Measurements from ENCODE around the gene TOX2.
A peak's percentile ranks its signal among the peaks of the same experiment; 100 is the strongest.

Gene TOX2

DNA sequence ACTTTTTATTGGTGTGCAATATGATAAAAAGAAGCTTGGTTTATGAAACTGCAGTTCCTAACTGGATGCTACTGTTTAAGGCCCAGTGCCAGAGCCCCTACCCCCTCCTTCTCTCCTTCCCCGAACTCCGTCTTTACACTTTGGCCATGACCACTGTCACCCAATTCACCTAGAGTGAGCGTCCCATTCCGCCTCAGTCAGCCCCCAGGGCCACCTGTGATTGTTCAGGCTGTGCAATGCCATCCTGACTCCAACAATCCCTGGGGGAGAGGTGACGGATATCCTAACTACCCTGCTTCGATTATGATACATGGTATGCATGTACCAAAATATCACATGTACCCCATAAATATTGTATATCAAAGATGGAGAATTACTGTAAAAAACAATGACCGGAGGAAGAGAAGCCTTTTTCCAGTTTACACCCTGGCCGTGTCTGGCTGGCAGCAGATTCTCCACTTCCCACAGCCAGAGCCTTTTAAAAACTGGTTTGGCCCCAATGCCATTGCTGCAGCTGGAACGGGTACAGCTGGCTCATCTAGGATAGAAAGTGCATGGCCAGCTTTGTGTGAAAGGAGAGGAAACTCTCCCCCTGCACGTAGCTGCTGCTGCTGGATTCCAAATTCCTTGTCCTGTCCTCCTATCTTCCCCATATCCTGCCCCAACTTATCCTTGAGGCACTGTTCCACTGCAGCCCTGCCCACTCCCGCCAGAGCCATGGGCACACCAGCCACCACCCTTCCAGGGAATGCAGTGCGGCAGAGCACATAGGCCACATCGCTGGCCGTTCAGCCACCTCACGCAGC is 172.6 kb downstream of the TOX2 start:
- no peaks in the 10 kb centered on the region for H3K27me3 ChIP-seq
- H3K4me1 ChIP-seq: peaks cover 25% of the 10 kb centered on the region
- no peaks in the 10 kb centered on the region for H4K20me1 ChIP-seq
- no peak overlapping the region for H3K9ac ChIP-seq
- H3K9me3 ChIP-seq: no peaks in the 10 kb centered on the region
- TF ChIP-seq Cebpa-rat (IDR thresholded peaks at IDR 0.05): no peak
- no peak overlapping the region for H3K4me3 ChIP-seq
- no peak overlapping the region for H3K27ac ChIP-seq
- H3K4me2 ChIP-seq: no peak overlapping the region
- H3K36me3 ChIP-seq: no peaks in the 10 kb centered on the region

DNA sequence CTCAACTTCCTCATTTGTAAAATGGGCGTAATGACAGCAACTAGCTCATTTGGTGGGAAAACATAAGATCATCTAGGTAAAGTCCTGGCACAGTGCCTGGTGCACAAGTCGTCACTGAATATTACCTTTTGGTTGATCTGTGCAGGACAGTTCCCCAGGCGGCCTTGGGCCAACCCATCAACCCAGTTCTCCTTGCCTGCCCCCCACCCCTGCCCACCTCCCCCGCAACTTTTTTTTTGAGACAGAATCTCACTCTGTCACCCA is 173.1 kb downstream of the TOX2 start:
- H3K4me1 ChIP-seq: peaks cover 25% of the 10 kb centered on the region
- no peak for TF ChIP-seq Cebpa-rat (IDR thresholded peaks at IDR 0.05)
- no peak overlapping the region for H3K4me3 ChIP-seq
- H3K4me2 ChIP-seq: no peak overlapping the region
- H4K20me1 ChIP-seq: no peaks in the 10 kb centered on the region
- H3K27ac ChIP-seq: no peak overlapping the region
- H3K27me3 ChIP-seq: no peaks in the 10 kb centered on the region
- H3K36me3 ChIP-seq: no peaks in the 10 kb centered on the region
- no peak overlapping the region for H3K9ac ChIP-seq
- no peaks in the 10 kb centered on the region for H3K9me3 ChIP-seq

DNA sequence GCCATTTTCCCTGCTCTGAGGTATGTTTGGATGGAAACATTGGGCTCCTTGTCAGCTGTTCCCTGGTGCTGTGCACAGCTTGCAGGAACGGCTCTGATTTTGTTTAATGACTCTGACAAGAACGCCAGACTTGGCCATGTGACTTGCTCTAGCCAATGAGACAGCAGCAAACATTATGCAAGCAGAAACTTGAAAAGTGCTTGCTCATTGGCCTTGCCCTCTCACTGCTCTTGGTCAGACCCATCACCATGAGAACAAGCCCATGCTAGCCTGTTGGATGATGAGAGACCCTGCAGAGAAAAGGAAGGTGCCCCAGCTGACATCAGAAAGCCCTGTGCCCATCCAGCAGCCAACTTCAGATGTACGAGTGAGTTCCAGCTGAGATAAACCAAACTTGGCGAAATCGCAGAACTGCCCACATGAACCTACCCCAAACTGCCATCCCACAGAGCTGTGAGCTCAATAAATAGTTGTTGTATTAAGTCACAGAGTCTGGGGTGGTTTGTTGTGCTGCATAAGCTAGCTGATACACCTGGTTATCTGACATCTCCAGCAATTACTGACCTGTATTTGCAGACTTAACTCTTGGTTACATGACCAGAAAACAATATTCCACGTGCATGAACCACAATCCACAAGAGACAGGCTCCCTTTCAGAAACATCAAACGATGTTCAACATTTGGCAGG is 175.5 kb downstream of the TOX2 start:
- Histone ChIP-seq H3K27me3 (no peaks in the 10 kb centered on the region), H4K20me1 (no peaks in the 10 kb centered on the region), H3K4me2 (peak overlapping the region; percentile 9; the same call in 1 of the 2 replicates), H3K9ac (no peak overlapping the region), H3K4me3 (no peak overlapping the region), H3K36me3 (no peaks in the 10 kb centered on the region), H3K27ac (no peak overlapping the region), H3K4me1 (peaks cover 25% of the 10 kb centered on the region), H3K9me3 (no peaks in the 10 kb centered on the region)
- TF ChIP-seq Cebpa-rat (IDR thresholded peaks at IDR 0.05): no peak

DNA sequence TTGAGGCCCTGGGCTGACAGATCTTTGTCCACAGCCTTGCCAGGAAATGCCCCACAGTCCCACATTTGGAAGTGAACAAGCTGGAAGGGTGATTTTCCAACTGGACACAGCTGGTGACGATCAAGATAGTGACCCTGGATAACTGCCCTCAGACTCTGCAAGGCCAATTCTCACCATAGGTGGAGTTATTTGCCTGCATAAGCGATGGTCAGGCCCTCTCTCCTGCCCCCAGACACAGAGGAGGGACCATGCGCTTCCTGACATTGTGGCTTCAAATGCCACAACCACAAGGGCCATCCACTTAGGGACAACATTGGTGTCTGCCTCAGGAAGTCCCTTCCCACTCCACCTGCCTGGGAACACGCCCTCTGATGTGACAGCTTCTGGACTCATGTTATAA is 176.4 kb downstream of the TOX2 start:
- no peaks in the 10 kb centered on the region for H4K20me1 ChIP-seq
- no peaks in the 10 kb centered on the region for H3K27me3 ChIP-seq
- H3K27ac ChIP-seq: no peak overlapping the region
- no peaks in the 10 kb centered on the region for H3K36me3 ChIP-seq
- H3K9me3 ChIP-seq: no peaks in the 10 kb centered on the region
- TF ChIP-seq Cebpa-rat (IDR thresholded peaks at IDR 0.05): no peak
- H3K4me1 ChIP-seq: peaks cover 23% of the 10 kb centered on the region
- H3K4me2 ChIP-seq: peak overlapping the region; percentile 9; the same call in 1 of the 2 replicates
- no peak overlapping the region for H3K9ac ChIP-seq
- no peak overlapping the region for H3K4me3 ChIP-seq

DNA sequence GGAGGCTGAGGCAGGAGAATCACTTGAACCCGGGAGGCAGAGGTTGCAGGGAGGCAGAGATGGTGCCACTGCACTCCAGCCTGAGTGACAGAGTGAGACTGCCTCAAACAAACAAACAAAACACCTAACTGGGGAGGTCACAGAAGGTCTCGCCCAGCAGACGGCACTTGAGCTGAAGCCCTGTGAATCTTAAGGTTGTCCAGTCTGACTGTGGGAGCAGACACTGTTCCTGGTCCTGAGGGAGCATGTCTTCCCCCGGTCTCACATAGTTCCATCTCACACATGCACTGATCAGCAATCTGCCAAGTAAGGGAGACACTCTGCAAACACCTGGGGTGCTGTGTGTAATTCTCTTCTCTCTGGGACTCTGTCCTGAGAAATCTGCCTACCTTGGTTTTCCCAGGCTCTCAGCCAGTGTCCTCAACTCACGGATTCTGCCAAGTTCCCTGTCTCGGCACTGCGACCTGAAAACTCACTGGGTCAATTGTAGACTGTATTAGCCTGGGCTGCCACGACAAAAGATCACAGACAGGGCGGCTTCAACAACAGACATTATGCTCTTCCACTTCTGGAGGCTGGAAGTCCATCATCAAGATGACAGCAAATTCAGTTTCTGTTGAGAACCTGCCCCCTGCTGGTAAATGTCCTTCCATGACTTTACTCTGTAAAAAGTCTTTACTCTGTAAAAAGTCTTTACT is 178.0 kb downstream of the TOX2 start:
- H3K9ac ChIP-seq: no peak overlapping the region
- peaks cover 16% of the 10 kb centered on the region for H3K4me1 ChIP-seq
- TF ChIP-seq Cebpa-rat (IDR thresholded peaks at IDR 0.05): no peak
- H3K36me3 ChIP-seq: no peaks in the 10 kb centered on the region
- no peaks in the 10 kb centered on the region for H3K9me3 ChIP-seq
- no peak overlapping the region for H3K27ac ChIP-seq
- H4K20me1 ChIP-seq: no peaks in the 10 kb centered on the region
- no peak overlapping the region for H3K4me3 ChIP-seq
- no peaks in the 10 kb centered on the region for H3K27me3 ChIP-seq
- no peak overlapping the region for H3K4me2 ChIP-seq

DNA sequence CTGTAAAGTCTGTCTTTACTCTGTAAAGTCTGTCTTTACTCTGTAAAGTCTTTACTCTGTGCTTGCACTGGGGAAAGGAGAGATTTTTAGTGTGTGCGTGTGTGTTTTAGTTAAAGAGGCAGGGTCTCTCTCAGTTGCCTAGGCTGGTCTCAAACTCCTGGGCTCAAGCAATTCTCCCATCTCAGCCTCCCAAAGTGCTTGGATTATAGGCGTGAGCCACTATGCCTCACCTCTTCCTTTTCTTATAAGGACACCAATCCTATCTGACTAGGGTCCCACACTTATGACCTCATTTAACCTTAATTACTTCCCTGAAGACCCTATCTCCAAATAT is 178.6 kb downstream of the TOX2 start:
- H3K9me3 ChIP-seq: no peaks in the 10 kb centered on the region
- H3K4me2 ChIP-seq: no peak overlapping the region
- no peak overlapping the region for H3K9ac ChIP-seq
- no peak overlapping the region for H3K4me3 ChIP-seq
- H3K4me1 ChIP-seq: peaks cover 16% of the 10 kb centered on the region
- no peak overlapping the region for H3K27ac ChIP-seq
- no peaks in the 10 kb centered on the region for H3K36me3 ChIP-seq
- no peaks in the 10 kb centered on the region for H4K20me1 ChIP-seq
- no peaks in the 10 kb centered on the region for H3K27me3 ChIP-seq
- no peak for TF ChIP-seq Cebpa-rat (IDR thresholded peaks at IDR 0.05)

DNA sequence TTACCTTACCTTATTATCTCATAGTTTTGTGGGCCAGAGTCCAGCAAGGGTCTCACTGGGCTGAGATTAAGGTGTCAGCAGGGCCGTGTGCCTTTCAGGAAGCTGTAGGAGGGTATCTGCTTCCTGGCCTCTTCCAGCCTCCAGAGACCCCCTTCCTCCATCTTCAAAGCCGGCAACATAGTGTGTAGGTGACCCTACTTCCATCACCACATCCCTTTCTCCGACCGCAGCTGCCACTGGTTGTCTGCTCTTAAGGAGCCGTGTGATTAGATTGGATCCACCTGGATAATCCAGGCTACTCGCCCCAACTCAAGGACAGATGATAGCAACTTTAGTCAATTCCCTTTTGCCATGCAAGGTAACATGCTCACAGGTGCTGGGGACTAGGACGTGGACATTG is 181.2 kb downstream of the TOX2 start:
- TF ChIP-seq Cebpa-rat (IDR thresholded peaks at IDR 0.05): no peak
- Histone ChIP-seq H3K27me3 (no peaks in the 10 kb centered on the region), H3K36me3 (no peaks in the 10 kb centered on the region), H3K4me2 (no peak overlapping the region), H4K20me1 (no peaks in the 10 kb centered on the region), H3K9me3 (no peaks in the 10 kb centered on the region), H3K9ac (no peak overlapping the region), H3K4me1 (peaks cover 5% of the 10 kb centered on the region), H3K4me3 (no peak overlapping the region), H3K27ac (no peak overlapping the region)

DNA sequence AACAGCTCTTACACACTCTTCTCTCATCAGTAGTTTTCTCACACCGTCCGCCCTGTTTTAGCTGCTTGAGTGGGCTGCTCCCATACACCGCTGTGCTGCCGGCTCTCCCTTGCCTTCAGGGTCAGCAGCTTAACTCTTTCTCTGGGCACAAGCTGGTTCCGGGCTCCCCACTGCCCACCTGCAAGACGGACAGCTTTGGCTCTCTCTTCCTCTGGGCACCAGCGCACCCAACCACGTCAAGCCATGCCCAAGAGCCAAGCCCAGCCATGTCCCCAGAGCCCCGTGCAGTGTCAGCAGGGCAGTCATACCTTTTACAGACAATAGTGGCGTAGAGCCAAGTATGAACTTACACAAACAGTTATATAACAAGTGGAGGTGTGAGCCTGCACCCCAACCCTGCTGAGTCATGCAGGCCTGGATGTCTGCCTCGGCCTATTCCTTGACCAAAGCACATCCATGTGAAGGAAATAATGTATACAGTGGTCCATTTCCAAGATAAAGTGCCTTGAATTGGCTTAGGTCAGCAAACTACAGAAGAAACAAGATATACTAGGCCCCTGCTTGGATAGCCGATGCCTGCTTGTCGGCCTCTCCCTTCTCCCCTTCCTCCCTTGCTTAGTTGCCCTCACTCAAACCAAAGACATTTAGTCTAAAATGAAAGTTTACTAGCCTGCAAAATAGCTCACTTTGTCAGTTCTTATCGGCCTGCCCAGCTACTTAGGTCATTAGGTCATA is 183.0 kb downstream of the TOX2 start:
- H3K36me3 ChIP-seq: no peaks in the 10 kb centered on the region
- no peak overlapping the region for H3K9ac ChIP-seq
- no peak for TF ChIP-seq Cebpa-rat (IDR thresholded peaks at IDR 0.05)

DNA sequence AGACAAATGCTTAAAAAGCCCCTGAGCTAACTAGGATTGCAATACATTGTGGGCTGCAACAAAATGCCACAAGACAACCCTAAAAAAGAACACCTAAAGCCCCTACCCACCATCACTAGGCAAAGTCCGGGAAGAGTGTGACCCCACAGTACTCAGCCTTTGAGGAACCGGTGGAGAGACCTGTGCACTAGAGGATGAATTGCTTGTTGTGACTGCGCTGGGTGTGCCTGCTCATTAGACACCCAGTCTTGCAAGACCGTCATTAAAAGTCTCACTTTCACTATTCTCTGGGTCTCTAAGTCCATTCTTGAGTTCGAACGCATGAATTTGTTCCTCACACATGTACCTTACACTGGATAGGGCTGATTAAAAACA is 183.6 kb downstream of the TOX2 start:
- no peaks in the 10 kb centered on the region for H4K20me1 ChIP-seq
- no peak overlapping the region for H3K4me2 ChIP-seq
- H3K27ac ChIP-seq: no peak overlapping the region
- no peaks in the 10 kb centered on the region for H3K36me3 ChIP-seq
- H3K4me3 ChIP-seq: no peak overlapping the region
- peaks cover 18% of the 10 kb centered on the region for H3K9me3 ChIP-seq
- no peaks in the 10 kb centered on the region for H3K4me1 ChIP-seq
- no peak overlapping the region for H3K9ac ChIP-seq
- TF ChIP-seq Cebpa-rat (IDR thresholded peaks at IDR 0.05): no peak
- no peaks in the 10 kb centered on the region for H3K27me3 ChIP-seq

More for the DNA sequence above, 183.0 kb downstream of the TOX2 start:
- H3K4me1 ChIP-seq: no peaks in the 10 kb centered on the region
- peaks cover 13% of the 10 kb centered on the region for H3K9me3 ChIP-seq
- H4K20me1 ChIP-seq: no peaks in the 10 kb centered on the region
- no peak overlapping the region for H3K27ac ChIP-seq
- H3K4me3 ChIP-seq: no peak overlapping the region
- H3K4me2 ChIP-seq: no peak overlapping the region
- no peaks in the 10 kb centered on the region for H3K27me3 ChIP-seq

DNA sequence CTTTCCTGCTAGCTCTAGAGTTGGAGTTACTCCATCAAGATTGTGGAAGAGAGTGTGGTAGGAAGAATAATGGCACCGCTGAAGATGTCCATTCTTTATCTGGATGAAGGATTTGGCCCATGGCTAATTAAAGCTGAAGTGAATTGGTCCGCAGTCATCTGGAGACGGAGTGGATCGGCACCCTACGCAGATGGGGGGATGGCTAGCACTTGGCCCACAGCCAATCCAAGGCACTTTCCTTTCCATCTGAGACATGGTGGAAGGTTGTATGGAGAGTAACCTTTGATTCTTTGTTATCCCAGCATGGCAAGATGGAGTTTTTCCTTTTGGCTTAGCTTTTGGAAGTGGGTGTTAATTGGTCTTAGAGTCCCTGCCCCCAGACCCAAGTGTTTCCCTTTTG is 184.0 kb downstream of the TOX2 start:
- Histone ChIP-seq H3K9ac (no peak overlapping the region), H3K27me3 (peaks cover 1% of the 10 kb centered on the region; the same call in 1 of the 2 replicates), H3K4me1 (no peaks in the 10 kb centered on the region), H3K27ac (no peak overlapping the region), H3K4me2 (no peak overlapping the region), H3K9me3 (peaks cover 20% of the 10 kb centered on the region), H3K36me3 (no peaks in the 10 kb centered on the region), H3K4me3 (no peak overlapping the region), H4K20me1 (no peaks in the 10 kb centered on the region)
- TF ChIP-seq Cebpa-rat (IDR thresholded peaks at IDR 0.05): no peak

All from BLaER1 (cell line).